SU-DHL-6 (cell line): ENCODE data around the gene SRCAP.

Source experiments
- EZH2phosphoT487 ChIP-seq: fragments of 200-600 bp; sonication (generic), shearing (Covaris generic); conservative IDR thresholded peaks from 2 replicates; pipeline ENCODE4 v1.6.1; 2018; ENCODE audit warnings: mild to moderate bottlenecking, antibody characterized with exemption, low read length, moderate library complexity, mixed read lengths
- TF ChIP-seq, protein P1 (sequence below): fragments of 200-600 bp; sonication (generic); IDR thresholded peaks from one replicate; pipeline ENCODE4 v1.5.1; 2017; ENCODE audit warnings: antibody characterized with exemption, mild to moderate bottlenecking, low read length, moderate library complexity; ENCODE audit not compliant: insufficient read depth, poor library complexity, severe bottlenecking

DNA sequence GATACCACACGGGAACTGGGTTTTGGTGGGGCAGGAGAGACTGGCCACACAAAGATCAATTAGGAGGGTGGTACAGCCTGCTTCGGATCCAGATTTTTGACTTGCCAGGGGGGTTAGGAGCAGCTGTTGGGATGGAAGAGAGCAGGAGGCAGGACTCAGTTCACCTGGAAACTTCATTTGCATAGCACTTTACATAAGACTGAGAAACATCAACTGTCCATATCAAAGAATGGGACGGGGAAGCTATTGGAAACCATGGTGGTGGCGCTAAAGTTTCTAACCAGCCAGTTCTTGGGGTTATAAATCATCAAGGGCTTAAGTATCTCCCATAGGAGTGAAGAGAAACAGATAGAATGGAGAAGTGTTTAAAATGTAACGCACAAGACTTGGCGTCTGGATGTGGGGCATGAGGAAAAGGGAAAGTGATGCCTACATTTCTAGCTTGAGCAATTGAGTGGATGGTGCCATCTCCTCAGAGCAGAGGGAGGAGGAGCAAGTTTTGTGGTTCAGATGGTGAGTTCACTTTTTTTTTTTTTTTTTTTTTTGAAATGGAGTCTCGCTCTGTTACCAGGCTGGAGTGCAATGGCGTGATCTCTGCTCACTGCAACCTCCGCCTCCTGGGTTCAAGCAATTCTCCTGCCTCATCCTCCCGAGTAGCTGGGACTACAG is 6.4 kb upstream of the SRCAP start:
- TF ChIP-seq, protein P1, sequence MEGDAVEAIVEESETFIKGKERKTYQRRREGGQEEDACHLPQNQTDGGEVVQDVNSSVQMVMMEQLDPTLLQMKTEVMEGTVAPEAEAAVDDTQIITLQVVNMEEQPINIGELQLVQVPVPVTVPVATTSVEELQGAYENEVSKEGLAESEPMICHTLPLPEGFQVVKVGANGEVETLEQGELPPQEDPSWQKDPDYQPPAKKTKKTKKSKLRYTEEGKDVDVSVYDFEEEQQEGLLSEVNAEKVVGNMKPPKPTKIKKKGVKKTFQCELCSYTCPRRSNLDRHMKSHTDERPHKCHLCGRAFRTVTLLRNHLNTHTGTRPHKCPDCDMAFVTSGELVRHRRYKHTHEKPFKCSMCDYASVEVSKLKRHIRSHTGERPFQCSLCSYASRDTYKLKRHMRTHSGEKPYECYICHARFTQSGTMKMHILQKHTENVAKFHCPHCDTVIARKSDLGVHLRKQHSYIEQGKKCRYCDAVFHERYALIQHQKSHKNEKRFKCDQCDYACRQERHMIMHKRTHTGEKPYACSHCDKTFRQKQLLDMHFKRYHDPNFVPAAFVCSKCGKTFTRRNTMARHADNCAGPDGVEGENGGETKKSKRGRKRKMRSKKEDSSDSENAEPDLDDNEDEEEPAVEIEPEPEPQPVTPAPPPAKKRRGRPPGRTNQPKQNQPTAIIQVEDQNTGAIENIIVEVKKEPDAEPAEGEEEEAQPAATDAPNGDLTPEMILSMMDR = no peak
- no peak for TF ChIP-seq EZH2phosphoT487
